Measurements from ENCODE around the gene PRPSAP1. TPM values are rescaled to one million over a fixed set of nuclear protein-coding genes. Genes with fewer than 3 reads are reported as not detected.

PRPSAP1 gene
- total RNA-seq, 1 donor from 2014 or later = 30.7 TPM

DNA sequence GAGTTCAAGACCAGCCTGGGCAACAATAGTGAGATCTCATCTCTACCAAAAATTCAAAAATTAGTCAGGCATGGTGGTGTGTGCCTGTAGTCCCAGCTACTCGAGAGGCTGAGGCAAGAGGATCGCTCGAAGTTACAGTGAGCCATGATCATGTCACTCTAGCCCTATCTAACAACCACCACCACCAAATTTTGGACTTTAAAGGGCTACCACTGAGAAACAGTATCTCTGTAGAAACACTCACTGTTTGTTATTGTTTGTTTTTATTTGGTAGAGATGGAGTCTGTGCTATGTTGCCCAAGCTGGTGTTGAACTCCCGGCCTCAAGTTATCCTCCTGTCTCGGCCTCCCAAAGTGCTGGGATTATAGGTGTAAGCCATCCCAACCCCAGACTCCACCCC lies 89.8 kb downstream of the PRPSAP1 start:
- TF ChIP-seq, protein P1, sequence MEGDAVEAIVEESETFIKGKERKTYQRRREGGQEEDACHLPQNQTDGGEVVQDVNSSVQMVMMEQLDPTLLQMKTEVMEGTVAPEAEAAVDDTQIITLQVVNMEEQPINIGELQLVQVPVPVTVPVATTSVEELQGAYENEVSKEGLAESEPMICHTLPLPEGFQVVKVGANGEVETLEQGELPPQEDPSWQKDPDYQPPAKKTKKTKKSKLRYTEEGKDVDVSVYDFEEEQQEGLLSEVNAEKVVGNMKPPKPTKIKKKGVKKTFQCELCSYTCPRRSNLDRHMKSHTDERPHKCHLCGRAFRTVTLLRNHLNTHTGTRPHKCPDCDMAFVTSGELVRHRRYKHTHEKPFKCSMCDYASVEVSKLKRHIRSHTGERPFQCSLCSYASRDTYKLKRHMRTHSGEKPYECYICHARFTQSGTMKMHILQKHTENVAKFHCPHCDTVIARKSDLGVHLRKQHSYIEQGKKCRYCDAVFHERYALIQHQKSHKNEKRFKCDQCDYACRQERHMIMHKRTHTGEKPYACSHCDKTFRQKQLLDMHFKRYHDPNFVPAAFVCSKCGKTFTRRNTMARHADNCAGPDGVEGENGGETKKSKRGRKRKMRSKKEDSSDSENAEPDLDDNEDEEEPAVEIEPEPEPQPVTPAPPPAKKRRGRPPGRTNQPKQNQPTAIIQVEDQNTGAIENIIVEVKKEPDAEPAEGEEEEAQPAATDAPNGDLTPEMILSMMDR (IDR thresholded peaks at IDR 0.05; ENCODE audit: borderline replicate concordance) = no peak
- DNase-seq = no peak
- peaks cover 64% of the 10 kb centered on the region for H3K4me1 ChIP-seq
- H3K9me3 ChIP-seq (replicated peaks) = no peaks in the 10 kb centered on the region
- intact Hi-C loops (cut with micrococcal nuclease) = no loop called here
- no peak overlapping the region for H3K4me3 ChIP-seq
- no peaks in the 10 kb centered on the region for H3K27me3 ChIP-seq (ENCODE audit: low read depth)
- no peaks in the 10 kb centered on the region for H3K36me3 ChIP-seq
- H3K27ac ChIP-seq (replicated peaks) = peak overlapping the region; percentile 67

DNA sequence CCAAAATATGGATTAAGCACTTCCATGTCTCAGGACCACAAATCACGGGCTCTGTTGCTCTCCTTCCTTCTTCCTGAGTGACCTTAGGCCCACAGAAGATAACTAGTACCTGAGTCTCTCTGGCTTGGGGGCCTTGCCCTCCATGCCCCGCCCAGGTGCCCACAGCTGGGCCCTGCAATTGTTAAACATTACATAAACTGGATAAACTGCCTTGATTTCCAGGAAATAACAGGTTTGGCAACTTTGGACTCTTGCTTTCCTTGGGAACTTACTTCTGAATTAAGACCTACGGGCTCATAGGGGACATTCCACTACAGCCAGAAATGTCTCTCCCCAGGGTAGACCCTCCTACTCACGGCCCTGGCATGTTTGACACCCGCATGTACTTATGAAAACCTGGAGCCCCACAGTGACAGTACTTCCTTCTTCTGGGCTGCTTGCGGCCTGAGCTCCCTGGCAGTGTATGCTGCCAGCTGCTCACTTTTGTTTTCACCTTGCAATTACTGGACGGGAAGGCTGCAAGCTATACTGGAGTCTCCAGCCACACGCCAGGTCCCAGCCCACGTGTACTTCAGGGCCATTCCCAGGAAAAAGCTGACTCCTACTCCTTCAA lies 90.9 kb downstream of the PRPSAP1 start:
- Histone ChIP-seq H3K27me3 (ENCODE audit: low read depth) (no peaks in the 10 kb centered on the region), H3K36me3 (no peaks in the 10 kb centered on the region), H3K27ac (replicated peaks) (peak overlapping the region; percentile 53), H3K4me3 (no peak overlapping the region), H3K4me1 (peaks cover 54% of the 10 kb centered on the region), H3K9me3 (replicated peaks) (no peaks in the 10 kb centered on the region)
- TF ChIP-seq, protein P1 (IDR thresholded peaks at IDR 0.05; ENCODE audit: borderline replicate concordance) = no peak
- intact Hi-C loops (cut with micrococcal nuclease) = no loop called here
- no peak for DNase-seq

DNA sequence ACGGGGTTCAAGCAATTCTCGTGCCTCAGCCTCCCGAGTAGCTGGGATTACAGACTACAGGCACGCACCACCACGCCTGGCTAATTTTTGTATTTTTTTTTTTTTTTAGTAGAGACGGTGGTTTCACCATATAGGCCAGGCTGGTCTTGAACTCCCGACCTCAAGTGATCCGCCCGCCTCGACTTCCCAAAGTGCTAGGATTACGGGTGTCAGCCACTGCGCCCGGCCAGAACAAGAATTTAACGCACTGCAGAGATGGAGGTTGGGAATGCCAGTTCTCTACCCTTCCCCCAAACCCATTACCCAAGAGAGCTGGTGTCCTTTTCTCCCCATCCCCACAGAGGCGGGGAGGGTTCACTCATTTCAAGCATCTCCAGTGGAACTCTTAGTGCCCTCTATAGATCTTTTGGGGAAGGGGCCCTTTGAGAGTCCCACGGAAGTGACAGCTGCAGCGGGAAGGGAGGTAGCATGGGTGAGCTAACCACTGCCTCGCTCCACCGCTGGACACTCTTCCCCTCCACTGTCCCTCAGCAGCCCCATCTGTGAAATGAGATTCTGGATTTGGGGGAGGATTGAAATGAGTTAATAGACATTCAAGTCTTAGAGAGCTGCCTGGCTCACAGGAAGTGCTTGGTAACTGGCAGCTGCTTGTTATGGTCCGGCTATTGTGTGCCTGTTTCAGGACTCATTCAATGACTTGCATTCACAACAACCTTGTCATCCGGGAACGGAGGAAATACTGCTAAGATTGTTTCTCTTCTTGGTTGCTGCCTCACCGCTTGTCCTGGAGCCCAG lies 92.1 kb downstream of the PRPSAP1 start:
- DNase-seq = no peak

DNA sequence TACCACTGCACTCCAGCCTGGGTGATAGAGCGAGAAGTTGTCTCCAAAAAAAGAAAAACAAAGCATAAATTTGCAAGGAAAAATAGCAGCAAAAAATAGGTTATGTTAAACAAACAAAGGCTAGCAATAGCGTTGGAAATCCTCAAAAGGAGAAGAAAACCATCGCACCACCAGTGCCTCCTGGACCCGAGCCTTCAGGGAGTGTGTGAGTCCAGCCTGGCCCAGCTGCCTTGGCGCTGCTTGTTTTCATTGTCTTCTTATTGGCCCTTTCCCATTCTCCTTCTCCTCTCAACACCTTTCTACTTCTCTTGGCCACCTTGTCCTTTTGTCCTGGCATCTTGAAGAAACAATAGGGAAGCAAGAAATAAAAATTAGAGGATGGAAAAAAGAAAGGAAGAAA lies 93.0 kb downstream of the PRPSAP1 start:
- H3K9me3 ChIP-seq (replicated peaks) = no peaks in the 10 kb centered on the region
- no peak overlapping the region for H3K4me3 ChIP-seq
- TF ChIP-seq, protein P1 (IDR thresholded peaks at IDR 0.05; ENCODE audit: borderline replicate concordance) = no peak
- intact Hi-C loops (cut with micrococcal nuclease) = no loop called here
- H3K4me1 ChIP-seq = peaks cover 32% of the 10 kb centered on the region
- DNase-seq = no peak
- no peaks in the 10 kb centered on the region for H3K27me3 ChIP-seq (ENCODE audit: low read depth)
- H3K27ac ChIP-seq (replicated peaks) = no peak overlapping the region
- H3K36me3 ChIP-seq = no peaks in the 10 kb centered on the region

More for the DNA sequence above, 92.1 kb downstream of the PRPSAP1 start:
- Histone ChIP-seq H3K27me3 (ENCODE audit: low read depth) (no peaks in the 10 kb centered on the region), H3K36me3 (no peaks in the 10 kb centered on the region), H3K9me3 (replicated peaks) (no peaks in the 10 kb centered on the region), H3K27ac (replicated peaks) (peak overlapping the region; percentile 53), H3K4me3 (no peak overlapping the region), H3K4me1 (peaks cover 42% of the 10 kb centered on the region)
- intact Hi-C loops (cut with micrococcal nuclease) = no loop called here
- TF ChIP-seq, protein P1 (IDR thresholded peaks at IDR 0.05; ENCODE audit: borderline replicate concordance) = no peak

DNA sequence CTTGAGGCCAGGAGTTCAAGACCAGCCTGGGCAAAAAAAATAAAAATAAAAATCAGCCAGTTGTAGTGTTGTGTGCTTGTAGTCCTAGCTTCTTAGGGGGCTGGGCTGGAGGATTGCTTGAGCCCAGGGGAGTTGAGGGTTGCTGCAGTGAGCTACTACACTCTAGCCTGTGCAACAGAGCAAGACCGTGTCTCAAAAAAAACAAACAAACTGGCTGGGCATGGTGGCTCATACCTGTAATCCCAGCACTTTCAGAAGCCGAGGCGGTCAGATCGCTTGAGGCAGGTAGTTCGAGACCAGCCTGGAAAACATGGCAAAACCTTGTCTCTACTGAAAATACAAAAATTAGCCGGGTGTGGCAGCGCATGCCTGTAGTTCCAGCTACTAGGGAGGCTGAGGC lies 93.5 kb downstream of the PRPSAP1 start:
- TF ChIP-seq, protein P1 (IDR thresholded peaks at IDR 0.05; ENCODE audit: borderline replicate concordance) = no peak
- Histone ChIP-seq H3K4me3 (no peak overlapping the region), H3K4me1 (peaks cover 31% of the 10 kb centered on the region), H3K27me3 (ENCODE audit: low read depth) (no peaks in the 10 kb centered on the region), H3K27ac (replicated peaks) (peak overlapping the region; percentile 48), H3K9me3 (replicated peaks) (no peaks in the 10 kb centered on the region), H3K36me3 (no peaks in the 10 kb centered on the region)
- DNase-seq = no peak
- intact Hi-C loops (cut with micrococcal nuclease) = no loop called here

Other genes with a start within 250 kb of the PRPSAP1 start
- not detected for gene FOXJ1, start 212.7 kb downstream of the PRPSAP1 start, total RNA-seq
- 4.8 TPM for gene RNF157, start 113.4 kb downstream of the PRPSAP1 start, total RNA-seq
- 26.0 TPM for gene UBALD2, start 88.6 kb downstream of the PRPSAP1 start, total RNA-seq
- 2.4 TPM for gene QRICH2, start 45.6 kb downstream of the PRPSAP1 start, total RNA-seq
- gene SPHK1, start 30.7 kb upstream of the PRPSAP1 start, total RNA-seq = 2.3 TPM
- gene UBE2O, start 99.2 kb upstream of the PRPSAP1 start, total RNA-seq = 35.7 TPM
- not detected for gene AANAT, start 113.7 kb upstream of the PRPSAP1 start, total RNA-seq
- gene RHBDF2, start 147.5 kb upstream of the PRPSAP1 start, total RNA-seq = 13.8 TPM
- gene CYGB, start 183.8 kb upstream of the PRPSAP1 start, total RNA-seq = 24.1 TPM
- gene PRCD, start 186.1 kb upstream of the PRPSAP1 start, total RNA-seq = 3.9 TPM
- gene ST6GALNAC2, start 231.9 kb upstream of the PRPSAP1 start, total RNA-seq = 4.3 TPM